ENCODE measurements around the gene CXCR4. TPM values are rescaled to one million over a fixed set of nuclear protein-coding genes. Genes with fewer than 3 reads are reported as not detected.

CXCR4 gene
- total and polyA plus RNA-seq, 10 of the 15 experiments (the other 5 are each of a cell fraction or from before 2014, with no cell fraction given) = 31.1 to 749 (median 52.7) TPM

DNA sequence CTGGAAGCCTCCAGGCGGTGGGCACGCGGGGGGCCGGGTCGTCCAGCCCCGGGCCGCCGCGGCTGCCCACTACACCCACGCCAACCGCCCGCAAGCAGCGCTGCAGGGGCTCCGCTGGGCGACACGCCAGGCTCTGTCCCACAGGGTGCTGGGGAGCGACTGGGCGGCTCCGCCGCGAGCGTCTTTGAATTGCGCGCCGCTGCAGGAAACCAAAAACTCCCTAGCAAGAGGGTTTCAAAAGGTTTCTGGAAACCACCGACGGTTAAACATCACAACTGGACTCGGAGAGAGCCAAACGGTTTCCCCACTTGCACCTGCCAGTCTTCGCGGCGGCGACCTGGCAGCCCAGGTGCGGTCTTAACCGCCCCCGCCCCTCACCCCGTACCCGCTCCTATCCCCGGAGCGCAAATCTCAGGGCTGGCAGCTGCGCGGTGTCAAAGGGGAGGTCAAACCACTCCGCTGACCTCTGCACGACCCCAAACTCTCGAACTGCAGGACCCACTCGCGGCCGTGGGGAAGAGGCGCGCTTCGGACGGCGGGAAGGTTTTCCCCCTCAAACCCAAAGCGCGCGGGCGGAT lies 1.0 kb downstream of the CXCR4 start:
- no TSS peak for BruUV-seq (replicated peaks)
- peak; percentile 52; the same call in 1 of the 2 replicates for TF ChIP-seq MEF2A (IDR thresholded peaks at IDR 0.05; ENCODE audit: insufficient read depth, low read depth, low read length)
- TF ChIP-seq USF2 (IDR thresholded peaks at IDR 0.05; ENCODE audit: borderline replicate concordance, low read depth, low read length) = no peak
- TF ChIP-seq, protein P1, sequence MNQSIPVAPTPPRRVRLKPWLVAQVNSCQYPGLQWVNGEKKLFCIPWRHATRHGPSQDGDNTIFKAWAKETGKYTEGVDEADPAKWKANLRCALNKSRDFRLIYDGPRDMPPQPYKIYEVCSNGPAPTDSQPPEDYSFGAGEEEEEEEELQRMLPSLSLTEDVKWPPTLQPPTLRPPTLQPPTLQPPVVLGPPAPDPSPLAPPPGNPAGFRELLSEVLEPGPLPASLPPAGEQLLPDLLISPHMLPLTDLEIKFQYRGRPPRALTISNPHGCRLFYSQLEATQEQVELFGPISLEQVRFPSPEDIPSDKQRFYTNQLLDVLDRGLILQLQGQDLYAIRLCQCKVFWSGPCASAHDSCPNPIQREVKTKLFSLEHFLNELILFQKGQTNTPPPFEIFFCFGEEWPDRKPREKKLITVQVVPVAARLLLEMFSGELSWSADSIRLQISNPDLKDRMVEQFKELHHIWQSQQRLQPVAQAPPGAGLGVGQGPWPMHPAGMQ (IDR thresholded peaks at IDR 0.05; ENCODE audit: borderline replicate concordance) = no peak
- TF ChIP-seq, protein P2, sequence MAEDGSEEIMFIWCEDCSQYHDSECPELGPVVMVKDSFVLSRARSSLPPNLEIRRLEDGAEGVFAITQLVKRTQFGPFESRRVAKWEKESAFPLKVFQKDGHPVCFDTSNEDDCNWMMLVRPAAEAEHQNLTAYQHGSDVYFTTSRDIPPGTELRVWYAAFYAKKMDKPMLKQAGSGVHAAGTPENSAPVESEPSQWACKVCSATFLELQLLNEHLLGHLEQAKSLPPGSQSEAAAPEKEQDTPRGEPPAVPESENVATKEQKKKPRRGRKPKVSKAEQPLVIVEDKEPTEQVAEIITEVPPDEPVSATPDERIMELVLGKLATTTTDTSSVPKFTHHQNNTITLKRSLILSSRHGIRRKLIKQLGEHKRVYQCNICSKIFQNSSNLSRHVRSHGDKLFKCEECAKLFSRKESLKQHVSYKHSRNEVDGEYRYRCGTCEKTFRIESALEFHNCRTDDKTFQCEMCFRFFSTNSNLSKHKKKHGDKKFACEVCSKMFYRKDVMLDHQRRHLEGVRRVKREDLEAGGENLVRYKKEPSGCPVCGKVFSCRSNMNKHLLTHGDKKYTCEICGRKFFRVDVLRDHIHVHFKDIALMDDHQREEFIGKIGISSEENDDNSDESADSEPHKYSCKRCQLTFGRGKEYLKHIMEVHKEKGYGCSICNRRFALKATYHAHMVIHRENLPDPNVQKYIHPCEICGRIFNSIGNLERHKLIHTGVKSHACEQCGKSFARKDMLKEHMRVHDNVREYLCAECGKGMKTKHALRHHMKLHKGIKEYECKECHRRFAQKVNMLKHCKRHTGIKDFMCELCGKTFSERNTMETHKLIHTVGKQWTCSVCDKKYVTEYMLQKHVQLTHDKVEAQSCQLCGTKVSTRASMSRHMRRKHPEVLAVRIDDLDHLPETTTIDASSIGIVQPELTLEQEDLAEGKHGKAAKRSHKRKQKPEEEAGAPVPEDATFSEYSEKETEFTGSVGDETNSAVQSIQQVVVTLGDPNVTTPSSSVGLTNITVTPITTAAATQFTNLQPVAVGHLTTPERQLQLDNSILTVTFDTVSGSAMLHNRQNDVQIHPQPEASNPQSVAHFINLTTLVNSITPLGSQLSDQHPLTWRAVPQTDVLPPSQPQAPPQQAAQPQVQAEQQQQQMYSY (CRISPR knock-in tag; IDR thresholded peaks at IDR 0.05) = no peak
- TF ChIP-seq PBX3 (IDR thresholded peaks at IDR 0.05; ENCODE audit: insufficient replicate concordance, low read depth, low read length) = no peak
- no peak for TF ChIP-seq RCOR1 (conservative IDR thresholded peaks at IDR 0.05; ENCODE audit: low read depth, low read length)
- TF ChIP-seq ZBTB33 (IDR thresholded peaks at IDR 0.05) = no peak
- TF ChIP-seq KLF5 (IDR thresholded peaks at IDR 0.05; ENCODE audit: partially characterized antibody) = no peak
- no peak for TF ChIP-seq RAD51 (IDR thresholded peaks at IDR 0.05)
- no peak for TF ChIP-seq FOS (IDR thresholded peaks at IDR 0.05; ENCODE audit: borderline replicate concordance, extremely low read depth, insufficient read length)
- no peak for TF ChIP-seq CHD4 (IDR thresholded peaks at IDR 0.05)
- peak; percentile 23; the same call in 1 of the 2 replicates for TF ChIP-seq BCL11A (IDR thresholded peaks at IDR 0.05; ENCODE audit: low read depth, low read length)

More for the DNA sequence above, 1.0 kb downstream of the CXCR4 start:
- under 1% methylated on average over 56 of the region's 57 CpGs for WGBS (ENCODE audit: insufficient coverage, insufficient replicate concordance, low lambda C conversion rate, missing lambda C conversion rate)
- Histone ChIP-seq H2AFZ (ENCODE audit: control insufficient read depth, low read depth, low read length) (no peak overlapping the region; the same call in 1 of the 2 replicates), H3K79me2 (ENCODE audit: control insufficient read depth, insufficient read depth, low read length) (0 out of 2 replicates have a peak, but pooled peaks cover 2% of the 10 kb centered on the region), H3K4me3 (peak overlapping the region; percentile 85), H3K9me3 (replicated peaks; ENCODE audit: control insufficient read depth, insufficient read depth, low read length) (no peaks in the 10 kb centered on the region; the same call in 2 of the 3 replicates), H4K20me1 (ENCODE audit: control insufficient read depth, insufficient read depth) (no peaks in the 10 kb centered on the region), H3K4me1 (ENCODE audit: control insufficient read depth, insufficient read depth, low read length) (peaks cover 2% of the 10 kb centered on the region; the same call in 1 of the 2 replicates), H3K9ac (ENCODE audit: control insufficient read depth, insufficient read depth, low read length) (peak overlapping the region; percentile 57), H3K27me3 (replicated peaks in 1 of 2; ENCODE audit: control insufficient read depth in 2 of 2, insufficient read depth in 2 of 2, low read length in 1 of 2) (peaks cover 0 to 12% of the 10 kb centered on the region in 2 experiments), H3K36me3 (ENCODE audit: control insufficient read depth in 2 of 2, insufficient read depth in 2 of 2, low read length in 1 of 2) (peaks cover 0 to 4% of the 10 kb centered on the region in 2 experiments; a peak in 2 of 4 replicates), H3K27ac (ENCODE audit: control insufficient read depth, insufficient read depth) (peak overlapping the region; percentile 40; the same call in 1 of the 2 replicates), H3K4me2 (ENCODE audit: control insufficient read depth, insufficient read depth) (peak overlapping the region; percentile 95)
- in situ Hi-C loops (cut with MboI) = loop anchor here (5.0 kb wide), 1 partner anchor 200 kb away; no protein-coding TSS in a partner anchor
- intact Hi-C loops (cut with micrococcal nuclease; ENCODE audit: unreplicated experiment) = loop anchor here (1.0 to 5.0 kb wide), 7 partner anchors 60 to 262 kb away; partner anchors contain the start of gene DARS1
- ATAC-seq (peak; percentile 53), DNase-seq (ENCODE audit: low read depth, low spot score) (no peak), FAIRE-seq (no peak)
- POLR2A ChIA-PET = interaction anchor here (0.8 to 1.2 kb wide), 6 partner anchors 9 to 95 kb away, joined by 3 to 6 read pairs (median 4); no protein-coding TSS in a partner anchor
- SMC1A ChIA-PET (ENCODE audit: uncharacterized antibody, unreplicated experiment) = interaction anchor here (0.6 to 1.2 kb wide), 4 partner anchors 9 to 120 kb away, joined by 3 to 5 read pairs (median 3); no protein-coding TSS in a partner anchor
- RAD21 ChIA-PET (ENCODE audit: unreplicated experiment) = interaction anchor here (0.8 to 1.2 kb wide), 4 partner anchors 13 to 60 kb away, joined by 3 to 4 read pairs (median 3); no protein-coding TSS in a partner anchor
- CTCF ChIA-PET = interaction anchor here (1.0 kb wide), 1 partner anchor 58 kb away, joined by 6 read pairs; no protein-coding TSS in a partner anchor

Data from GM12878 (cell line).